H9 (cell line): ENCODE results near the gene NDUFV3. TPM values are rescaled to one million over a fixed set of nuclear protein-coding genes. Genes with fewer than 3 reads are reported as not detected.

Experiments used
- DNase-seq: peaks from one replicate; pipeline ENCODE4 v3.0.0-alpha.2; 2017
- H2AFZ ChIP-seq: one replicate; pipeline ENCODE4 v1.6.1; 2013; ENCODE audit warnings: mild to moderate bottlenecking, low read length, control low read depth, moderate library complexity
- H2AK5ac ChIP-seq: 2 replicates; pipeline ENCODE4 v1.6.1; 2013; ENCODE audit warnings: low read length, control low read depth, mixed read lengths; ENCODE audit not compliant: insufficient read length
- H2BK120ac ChIP-seq: one replicate; pipeline ENCODE4 v1.6.1; 2013; ENCODE audit warnings: low read depth, mild to moderate bottlenecking, low read length, control low read depth, inconsistent platforms; ENCODE audit not compliant: poor library complexity, severe bottlenecking
- H2BK12ac ChIP-seq: 2 replicates; pipeline ENCODE4 v1.6.1; 2013; ENCODE audit warnings: low read length, control low read depth, mixed read lengths, low read depth; ENCODE audit not compliant: insufficient read length
- H2BK15ac ChIP-seq: 2 replicates; pipeline ENCODE4 v1.6.1; 2013; ENCODE audit warnings: low read depth, low read length, control low read depth
- H2BK20ac ChIP-seq: one replicate; pipeline ENCODE4 v1.6.1; 2013; ENCODE audit warnings: low read depth, mild to moderate bottlenecking, low read length, control low read depth, inconsistent platforms; ENCODE audit not compliant: poor library complexity, severe bottlenecking
- H2BK5ac ChIP-seq: 2 replicates; pipeline ENCODE4 v1.6.1; 2013; ENCODE audit warnings: low read length, control low read depth, mixed read lengths; ENCODE audit not compliant: insufficient read length
- H3K14ac ChIP-seq: 2 replicates; pipeline ENCODE4 v1.6.1; 2013; ENCODE audit warnings: low read length, control low read depth; ENCODE audit not compliant: insufficient read depth
- H3K18ac ChIP-seq: 2 replicates; pipeline ENCODE4 v1.6.1; 2013; ENCODE audit warnings: low read depth, mild to moderate bottlenecking, mixed read lengths, low read length, control low read depth; ENCODE audit not compliant: insufficient read length
- H3K23ac ChIP-seq: 2 replicates; pipeline ENCODE4 v1.6.1; 2013; ENCODE audit warnings: low read length, control low read depth, mixed read lengths, low read depth; ENCODE audit not compliant: insufficient read length
- H3K23me2 ChIP-seq: 2 replicates; pipeline ENCODE4 v1.6.1; 2013; ENCODE audit warnings: low read depth, mild to moderate bottlenecking, mixed read lengths, low read length, control low read depth; ENCODE audit not compliant: insufficient read length, poor library complexity, severe bottlenecking
- H3K27ac ChIP-seq: 2 replicates; pipeline ENCODE4 v1.5.1; 2013; ENCODE audit warnings: low read length, control low read depth, mixed read lengths, low read depth; ENCODE audit not compliant: insufficient read length
- H3K27me3 ChIP-seq: 2 replicates; pipeline ENCODE4 v1.6.1; 2013; ENCODE audit warnings: low read length, control low read depth, inconsistent platforms; ENCODE audit not compliant: insufficient read depth
- H3K4ac ChIP-seq: 2 replicates; pipeline ENCODE4 v1.6.1; 2013; ENCODE audit warnings: low read depth, mild to moderate bottlenecking, control low read depth, inconsistent platforms, low read length, moderate library complexity
- H3K4me1 ChIP-seq: 2 replicates; pipeline ENCODE4 v1.6.1; 2013; ENCODE audit warnings: low read length, control low read depth, inconsistent platforms; ENCODE audit not compliant: insufficient read depth
- H3K4me2 ChIP-seq: 2 replicates; pipeline ENCODE4 v1.6.1; 2013; ENCODE audit warnings: low read length, control low read depth, mixed read lengths; ENCODE audit not compliant: insufficient read length, insufficient read depth
- H3K56ac ChIP-seq: 2 replicates; pipeline ENCODE4 v1.6.1; 2013; ENCODE audit warnings: low read depth, mild to moderate bottlenecking, mixed read lengths, low read length, control low read depth; ENCODE audit not compliant: insufficient read length
- H3K79me1 ChIP-seq: 2 replicates; pipeline ENCODE4 v1.6.1; 2013; ENCODE audit warnings: low read depth, mild to moderate bottlenecking, moderate library complexity, low read length, control low read depth, inconsistent platforms; ENCODE audit not compliant: insufficient read depth, poor library complexity, severe bottlenecking
- H3K79me2 ChIP-seq: 2 replicates; pipeline ENCODE4 v1.6.1; 2013; ENCODE audit warnings: low read length, control low read depth, inconsistent platforms; ENCODE audit not compliant: insufficient read depth
- H3K9ac ChIP-seq: 2 replicates; pipeline ENCODE4 v1.6.1; 2013; ENCODE audit warnings: low read length, control low read depth, mixed read lengths; ENCODE audit not compliant: insufficient read length; ENCODE audit errors: extremely low read depth
- H3K9me3 ChIP-seq: one replicate; pipeline ENCODE4 v1.6.1; 2013; ENCODE audit warnings: low read depth, low read length, inconsistent platforms; ENCODE audit not compliant: control insufficient read depth
- H3T11ph ChIP-seq: one replicate; pipeline ENCODE4 v1.6.1; 2013; ENCODE audit warnings: mild to moderate bottlenecking, low read length, control low read depth, inconsistent platforms
- H4K20me1 ChIP-seq: one replicate; pipeline ENCODE4 v1.6.1; 2013; ENCODE audit not compliant: control insufficient read depth, insufficient read length, insufficient read depth
- H4K5ac ChIP-seq: 2 replicates; pipeline ENCODE4 v1.6.1; 2013; ENCODE audit warnings: low read depth, mild to moderate bottlenecking, mixed read lengths, low read length, control low read depth; ENCODE audit not compliant: insufficient read length
- H4K8ac ChIP-seq: replicated peaks from 2 replicates; pipeline ENCODE4 v1.6.1; 2013; ENCODE audit warnings: low read length, control low read depth, mixed read lengths, low read depth; ENCODE audit not compliant: insufficient read length
- H4K91ac ChIP-seq: 2 replicates; pipeline ENCODE4 v1.6.1; 2013; ENCODE audit warnings: low read depth, mild to moderate bottlenecking, moderate library complexity, mixed read lengths, low read length, control low read depth; ENCODE audit not compliant: insufficient read length
- H3K27ac Mint-ChIP-seq, 3 experiments: 2 replicates in 2 of 3; 3 replicates in 1 of 3; pipeline ENCODE4 v1.8.0; 2020 to 2021; ENCODE audit warnings: mixed read lengths in 3 of 3, mild to moderate bottlenecking in 1 of 3, moderate library complexity in 1 of 3
- H3K27me3 Mint-ChIP-seq: 2 replicates; pipeline ENCODE4 v1.8.0; 2021; ENCODE audit warnings: low read depth, mild to moderate bottlenecking, moderate library complexity, mixed read lengths
- H3K36me3 Mint-ChIP-seq, 3 experiments: 2 replicates in 2 of 3; 3 replicates in 1 of 3; pipeline ENCODE4 v1.8.0; 2020 to 2021; ENCODE audit warnings: low read depth in 3 of 3, mixed read lengths in 3 of 3; ENCODE audit not compliant: insufficient read depth in 1 of 3
- H3K4me1 Mint-ChIP-seq, 2 experiments: 2 replicates each; pipeline ENCODE4 v1.8.0; 2020; ENCODE audit warnings: mixed read lengths in 2 of 2
- H3K4me3 Mint-ChIP-seq, 2 experiments: 2 replicates in 1 of 2; 3 replicates in 1 of 2; pipeline ENCODE4 v1.8.0; 2020 to 2021; ENCODE audit warnings: mild to moderate bottlenecking in 2 of 2, mixed read lengths in 2 of 2, moderate library complexity in 1 of 2
- H3K9me3 Mint-ChIP-seq, 2 experiments: 2 replicates in 1 of 2; 3 replicates in 1 of 2; pipeline ENCODE4 v1.8.0; 2020; ENCODE audit warnings: mild to moderate bottlenecking in 2 of 2, mixed read lengths in 2 of 2, moderate library complexity in 1 of 2
- WGBS: extraction: QIAGEN DNeasy Blood & Tissue Kit; methylation state at CpG from one replicate; pipeline ENCODE4 v1.1.7; 2013; ENCODE audit warnings: missing lambda C conversion rate, low lambda C conversion rate, mixed read lengths; ENCODE audit not compliant: insufficient read length; ENCODE audit errors: extremely low coverage; 5-methylcytosine and 5-hydroxymethylcytosine counted together
- total RNA-seq: library from RNA; stranded (reverse); gene quantifications from 2 replicates; pipeline ENCODE4 v1.2.1, GENCODE V29; 2021
- TF ChIP-seq, protein P1 (sequence below): fragments of 200-600 bp; sonication (generic); conservative IDR thresholded peaks from 3 replicates; pipeline ENCODE4 v1.8.0; 2021; ENCODE audit warnings: antibody characterized with exemption, mild to moderate bottlenecking

Gene NDUFV3
- total RNA-seq, 1 experiment from 2014 or later: 35.6 TPM

- H3T11ph ChIP-seq: no peak overlapping the region
Observed at GRCh38 chr21:42861311-42861847, 31.7 kb upstream of the NDUFV3 start.

More at GRCh38 chr21:42861311-42861847, 31.7 kb upstream of the NDUFV3 start:
- TF ChIP-seq, protein P1, sequence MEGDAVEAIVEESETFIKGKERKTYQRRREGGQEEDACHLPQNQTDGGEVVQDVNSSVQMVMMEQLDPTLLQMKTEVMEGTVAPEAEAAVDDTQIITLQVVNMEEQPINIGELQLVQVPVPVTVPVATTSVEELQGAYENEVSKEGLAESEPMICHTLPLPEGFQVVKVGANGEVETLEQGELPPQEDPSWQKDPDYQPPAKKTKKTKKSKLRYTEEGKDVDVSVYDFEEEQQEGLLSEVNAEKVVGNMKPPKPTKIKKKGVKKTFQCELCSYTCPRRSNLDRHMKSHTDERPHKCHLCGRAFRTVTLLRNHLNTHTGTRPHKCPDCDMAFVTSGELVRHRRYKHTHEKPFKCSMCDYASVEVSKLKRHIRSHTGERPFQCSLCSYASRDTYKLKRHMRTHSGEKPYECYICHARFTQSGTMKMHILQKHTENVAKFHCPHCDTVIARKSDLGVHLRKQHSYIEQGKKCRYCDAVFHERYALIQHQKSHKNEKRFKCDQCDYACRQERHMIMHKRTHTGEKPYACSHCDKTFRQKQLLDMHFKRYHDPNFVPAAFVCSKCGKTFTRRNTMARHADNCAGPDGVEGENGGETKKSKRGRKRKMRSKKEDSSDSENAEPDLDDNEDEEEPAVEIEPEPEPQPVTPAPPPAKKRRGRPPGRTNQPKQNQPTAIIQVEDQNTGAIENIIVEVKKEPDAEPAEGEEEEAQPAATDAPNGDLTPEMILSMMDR: no peak
- H3K56ac ChIP-seq: no peak overlapping the region
- H2BK15ac ChIP-seq: no peak overlapping the region
- DNase-seq: no peak
- WGBS: no CpG with 5 or more reads among the region's 10 CpGs
- no peak overlapping the region for H2BK120ac ChIP-seq
- H3K23me2 ChIP-seq: no peaks in the 10 kb centered on the region
- Mint-ChIP-seq H3K27me3 (no peaks in the 10 kb centered on the region; the same call in 1 of the 2 replicates), H3K4me1 (peaks cover 6 to 16% of the 10 kb centered on the region in 2 experiments; a peak in 3 of 4 replicates), H3K27ac (no peak overlapping the region), H3K4me3 (no peak overlapping the region), H3K36me3 (peaks cover 37 to 81% (median 79%) of the 10 kb centered on the region in 3 experiments; a peak in 6 of 7 replicates), H3K9me3 (no peaks in the 10 kb centered on the region)
- H3K23ac ChIP-seq: no peak overlapping the region
- H2BK20ac ChIP-seq: no peak overlapping the region
- H3K9me3 ChIP-seq: no peaks in the 10 kb centered on the region
- no peak overlapping the region for H3K9ac ChIP-seq
- no peak overlapping the region for H3K18ac ChIP-seq
- H3K4me1 ChIP-seq: no peaks in the 10 kb centered on the region
- H3K79me1 ChIP-seq: peaks cover 3% of the 10 kb centered on the region
- no peak overlapping the region for H4K8ac ChIP-seq
- peaks cover 3% of the 10 kb centered on the region for H4K20me1 ChIP-seq
- no peaks in the 10 kb centered on the region for H3K27me3 ChIP-seq
- no peak overlapping the region for H2BK12ac ChIP-seq
- H3K79me2 ChIP-seq: peaks cover 30% of the 10 kb centered on the region
- no peak overlapping the region for H3K4ac ChIP-seq
- H2AFZ ChIP-seq: no peak overlapping the region
- no peak overlapping the region for H4K5ac ChIP-seq
- H3K4me2 ChIP-seq: no peak overlapping the region
- H2BK5ac ChIP-seq: no peak overlapping the region
- no peak overlapping the region for H4K91ac ChIP-seq
- H3K27ac ChIP-seq: no peak overlapping the region
- H2AK5ac ChIP-seq: no peak overlapping the region
- no peak overlapping the region for H3K14ac ChIP-seq
